Measurements from ENCODE around the gene APEH. TPM values are rescaled to one million over a fixed set of nuclear protein-coding genes. Genes with fewer than 3 reads are reported as not detected.

Gene APEH
- total and polyA plus RNA-seq, 4 donors = 25.2 to 119 (median 69.2) TPM

DNA sequence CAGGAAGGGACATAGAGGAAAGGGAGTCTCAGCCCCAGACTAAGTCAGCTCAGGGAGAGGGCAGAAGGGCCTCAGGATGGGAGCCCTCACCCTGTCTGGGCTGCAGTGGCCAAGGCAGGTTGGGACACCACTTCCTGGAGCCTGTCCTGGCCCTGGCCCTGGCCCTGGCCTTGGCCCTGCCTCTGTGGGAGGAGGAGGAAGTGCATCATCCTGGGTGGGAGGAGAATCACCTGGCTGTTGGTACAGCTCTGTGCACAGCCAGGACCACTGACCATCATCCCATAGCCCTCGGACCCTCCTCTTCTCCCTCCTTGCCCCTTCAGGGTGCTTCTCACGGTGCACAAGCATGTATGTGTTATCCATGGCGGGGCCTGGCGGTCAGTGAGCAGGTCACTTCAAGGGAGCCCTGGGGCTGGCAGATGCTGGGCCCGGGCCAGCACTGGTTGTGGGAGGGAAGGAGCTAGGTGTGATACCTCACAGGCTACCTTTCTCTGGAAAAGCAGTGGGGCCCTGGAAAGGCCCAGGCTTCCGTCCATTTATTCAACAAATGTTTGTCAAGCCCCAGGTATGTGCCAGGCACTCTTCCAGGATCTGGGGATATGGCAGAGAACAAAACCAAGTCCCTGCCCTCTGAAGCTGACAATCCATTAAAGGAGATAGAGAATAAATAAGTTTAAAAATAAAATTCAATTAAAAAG, 8.2 kb upstream of the APEH start:
- no peaks in the 10 kb centered on the region for H3K4me1 ChIP-seq (ENCODE audit: control insufficient read depth in 5 of 5, insufficient read depth in 5 of 5, low read length in 5 of 5)
- H3K9me3 ChIP-seq (ENCODE audit: control insufficient read depth in 4 of 4, insufficient read depth in 3 of 4, low read length in 3 of 4) = no peaks in the 10 kb centered on the region
- DNase-seq (no peak), ATAC-seq (ENCODE audit: insufficient read depth, low FRiP score) (no peak)
- no peaks in the 10 kb centered on the region for H3K27me3 ChIP-seq (ENCODE audit: control insufficient read depth in 3 of 3, insufficient read depth in 3 of 3, low read length in 2 of 3)
- H3K36me3 ChIP-seq (ENCODE audit: control insufficient read depth in 4 of 4, insufficient read depth in 4 of 4, low read length in 4 of 4) = no peaks in the 10 kb centered on the region
- H3K27ac ChIP-seq (ENCODE audit: low read depth in 1 of 2, low read length in 1 of 2) = no peak overlapping the region
- WGBS, 2 donors = 79 to 89% methylated on average over 6 of the region's 6 CpGs
- TF ChIP-seq, protein P1, sequence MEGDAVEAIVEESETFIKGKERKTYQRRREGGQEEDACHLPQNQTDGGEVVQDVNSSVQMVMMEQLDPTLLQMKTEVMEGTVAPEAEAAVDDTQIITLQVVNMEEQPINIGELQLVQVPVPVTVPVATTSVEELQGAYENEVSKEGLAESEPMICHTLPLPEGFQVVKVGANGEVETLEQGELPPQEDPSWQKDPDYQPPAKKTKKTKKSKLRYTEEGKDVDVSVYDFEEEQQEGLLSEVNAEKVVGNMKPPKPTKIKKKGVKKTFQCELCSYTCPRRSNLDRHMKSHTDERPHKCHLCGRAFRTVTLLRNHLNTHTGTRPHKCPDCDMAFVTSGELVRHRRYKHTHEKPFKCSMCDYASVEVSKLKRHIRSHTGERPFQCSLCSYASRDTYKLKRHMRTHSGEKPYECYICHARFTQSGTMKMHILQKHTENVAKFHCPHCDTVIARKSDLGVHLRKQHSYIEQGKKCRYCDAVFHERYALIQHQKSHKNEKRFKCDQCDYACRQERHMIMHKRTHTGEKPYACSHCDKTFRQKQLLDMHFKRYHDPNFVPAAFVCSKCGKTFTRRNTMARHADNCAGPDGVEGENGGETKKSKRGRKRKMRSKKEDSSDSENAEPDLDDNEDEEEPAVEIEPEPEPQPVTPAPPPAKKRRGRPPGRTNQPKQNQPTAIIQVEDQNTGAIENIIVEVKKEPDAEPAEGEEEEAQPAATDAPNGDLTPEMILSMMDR (IDR thresholded peaks at IDR 0.05; ENCODE audit: control extremely low read depth, extremely low read depth) = no peak
- no peak overlapping the region for H3K9ac ChIP-seq (ENCODE audit: insufficient read depth in 1 of 2, low read length in 2 of 2)
- H3K4me3 ChIP-seq = no peak overlapping the region

DNA sequence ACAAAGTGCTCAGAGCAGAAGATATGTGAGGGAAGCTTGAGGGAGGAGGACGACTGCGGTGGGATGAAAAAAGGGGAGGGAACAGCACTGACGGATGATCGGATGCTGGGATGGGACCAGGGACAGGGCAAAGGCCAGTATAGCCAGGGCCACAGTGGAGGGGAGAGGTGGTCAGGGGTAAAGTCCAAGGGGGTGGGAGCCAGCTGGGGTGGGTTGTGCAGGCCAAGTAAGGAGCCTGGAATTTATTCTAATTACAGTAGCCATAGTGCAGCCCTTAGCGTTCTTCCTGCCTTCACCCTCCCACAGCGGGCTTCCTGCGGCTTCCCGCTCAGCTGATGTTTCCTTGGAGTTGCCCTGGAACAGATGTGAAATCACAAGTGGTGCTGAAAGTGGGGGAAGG, 7.6 kb upstream of the APEH start:
- 58 to 74% methylated on average over 8 of the region's 8 CpGs for WGBS, 2 donors
- TF ChIP-seq, protein P1 (IDR thresholded peaks at IDR 0.05; ENCODE audit: control extremely low read depth, extremely low read depth) = no peak
- no peaks in the 10 kb centered on the region for H3K9me3 ChIP-seq (ENCODE audit: control insufficient read depth in 4 of 4, insufficient read depth in 3 of 4, low read length in 3 of 4)
- no peaks in the 10 kb centered on the region for H3K36me3 ChIP-seq (ENCODE audit: control insufficient read depth in 4 of 4, insufficient read depth in 4 of 4, low read length in 4 of 4)
- H3K4me3 ChIP-seq = no peak overlapping the region
- no peak overlapping the region for H3K27ac ChIP-seq (ENCODE audit: low read depth in 1 of 2, low read length in 1 of 2)
- H3K9ac ChIP-seq (ENCODE audit: insufficient read depth in 1 of 2, low read length in 2 of 2) = no peak overlapping the region
- ATAC-seq (ENCODE audit: insufficient read depth, low FRiP score) (no peak), DNase-seq (no peak)
- H3K27me3 ChIP-seq (ENCODE audit: control insufficient read depth in 3 of 3, insufficient read depth in 3 of 3, low read length in 2 of 3) = no peaks in the 10 kb centered on the region
- no peaks in the 10 kb centered on the region for H3K4me1 ChIP-seq (ENCODE audit: control insufficient read depth in 5 of 5, insufficient read depth in 5 of 5, low read length in 5 of 5)

DNA sequence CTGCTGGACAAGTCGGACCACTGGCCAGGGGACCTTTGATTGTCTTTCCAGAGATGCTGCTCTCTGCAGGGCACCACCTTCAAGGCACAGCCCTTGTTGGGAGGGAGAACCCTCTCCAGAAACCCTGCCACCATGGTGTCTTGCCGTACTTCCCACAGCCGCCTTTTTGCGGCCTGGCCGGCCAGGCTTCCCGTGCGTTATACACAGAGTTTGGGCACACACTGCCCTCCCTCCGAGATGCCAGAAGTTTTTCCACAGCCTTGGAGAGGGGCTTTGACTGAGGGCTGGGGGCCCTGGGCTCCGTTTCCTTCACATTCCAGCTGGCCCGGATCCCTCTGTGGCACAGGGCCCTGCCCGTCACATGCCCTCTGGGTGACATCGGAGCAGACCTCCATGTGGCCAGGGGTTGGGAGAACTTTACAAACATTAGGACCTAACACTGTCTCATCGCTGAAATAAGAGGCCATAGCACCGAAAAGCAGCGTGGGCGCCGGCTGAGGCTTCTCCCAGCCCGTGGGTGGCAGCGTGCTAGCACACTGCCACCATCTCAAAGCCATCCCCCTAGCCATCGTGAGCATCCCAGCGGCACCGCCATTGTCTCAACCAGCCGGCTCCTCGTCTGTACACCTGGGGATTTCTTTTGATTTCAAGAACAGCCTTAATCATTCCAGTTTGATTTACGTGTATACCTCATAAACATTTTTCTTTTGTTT, 6.3 kb upstream of the APEH start:
- TF ChIP-seq, protein P1 (IDR thresholded peaks at IDR 0.05; ENCODE audit: control extremely low read depth, extremely low read depth) = no peak
- no peaks in the 10 kb centered on the region for H3K4me1 ChIP-seq (ENCODE audit: control insufficient read depth in 5 of 5, insufficient read depth in 5 of 5, low read length in 5 of 5)
- H3K9ac ChIP-seq (ENCODE audit: insufficient read depth in 1 of 2, low read length in 2 of 2) = no peak overlapping the region
- H3K9me3 ChIP-seq (ENCODE audit: control insufficient read depth in 4 of 4, insufficient read depth in 3 of 4, low read length in 3 of 4) = no peaks in the 10 kb centered on the region
- no peaks in the 10 kb centered on the region for H3K36me3 ChIP-seq (ENCODE audit: control insufficient read depth in 4 of 4, insufficient read depth in 4 of 4, low read length in 4 of 4)
- no peaks in the 10 kb centered on the region for H3K27me3 ChIP-seq (ENCODE audit: control insufficient read depth in 3 of 3, insufficient read depth in 3 of 3, low read length in 2 of 3)
- DNase-seq = no peak
- H3K27ac ChIP-seq (ENCODE audit: low read depth in 1 of 2, low read length in 1 of 2) = no peak overlapping the region
- 83% methylated on average over 25 of the region's 25 CpGs for WGBS, 2 donors
- no peak for ATAC-seq (ENCODE audit: insufficient read depth, low FRiP score)
- no peak overlapping the region for H3K4me3 ChIP-seq

All from lung (tissue), 12 donors.